Mucosa of gallbladder (tissue), 1 donor: Measurements from ENCODE around the gene ZFAND3. TPM values are rescaled to one million over a fixed set of nuclear protein-coding genes. Genes with fewer than 3 reads are reported as not detected.

Source experiments
- DNase-seq: peaks from one replicate; pipeline ENCODE4 v3.0.0-alpha.2; 2020; ENCODE audit warnings: low spot score
- total RNA-seq: library from RNA; stranded (reverse); gene quantifications from one replicate; pipeline ENCODE4 v1.2.1, GENCODE V29; 2021
- donor health status: DM: no; HTN: no; CAD: no.

ZFAND3 gene
- total RNA-seq, 1 donor from 2014 or later = 105 TPM

GRCh38 chr6:38004908-38005307 is 185.4 kb downstream of the ZFAND3 start:
- no peak for DNase-seq

- no peak for DNase-seq
These were observed 192.4 kb downstream of the ZFAND3 start for GRCh38 chr6:38011937-38012336.

GRCh38 chr6:38012573-38012972 is 193.0 kb downstream of the ZFAND3 start:
- no peak for DNase-seq

GRCh38 chr6:38015341-38015740 is 195.8 kb downstream of the ZFAND3 start:
- DNase-seq = no peak

- DNase-seq = no peak
These were observed 197.3 kb downstream of the ZFAND3 start for GRCh38 chr6:38016824-38017223.

- no peak for DNase-seq
These were observed 199.2 kb downstream of the ZFAND3 start for GRCh38 chr6:38018755-38019165.

GRCh38 chr6:38020593-38020992 is 201.1 kb downstream of the ZFAND3 start:
- DNase-seq = no peak

GRCh38 chr6:38021029-38021428 is 201.5 kb downstream of the ZFAND3 start:
- no peak for DNase-seq

- DNase-seq = no peak
These were observed 202.0 kb downstream of the ZFAND3 start for GRCh38 chr6:38021571-38021970.

- no peak for DNase-seq
These were observed 203.2 kb downstream of the ZFAND3 start for GRCh38 chr6:38022688-38023087.

- no peak for DNase-seq
These were observed 205.4 kb downstream of the ZFAND3 start for GRCh38 chr6:38024908-38025307.

- no peak for DNase-seq
These were observed 205.9 kb downstream of the ZFAND3 start for GRCh38 chr6:38025451-38025850.

GRCh38 chr6:38027685-38028373 is 208.3 kb downstream of the ZFAND3 start:
- no peak for DNase-seq

- DNase-seq = no peak
These were observed 210.9 kb downstream of the ZFAND3 start for GRCh38 chr6:38030380-38030779.

- DNase-seq = no peak
These were observed 213.3 kb downstream of the ZFAND3 start for GRCh38 chr6:38032797-38033196.

GRCh38 chr6:38033442-38033982 is 214.0 kb downstream of the ZFAND3 start:
- no peak for DNase-seq

- DNase-seq = no peak
These were observed 214.9 kb downstream of the ZFAND3 start for GRCh38 chr6:38034274-38034914.

GRCh38 chr6:38035478-38035877 is 216.0 kb downstream of the ZFAND3 start:
- no peak for DNase-seq

GRCh38 chr6:38039502-38039901 is 220.0 kb downstream of the ZFAND3 start:
- no peak for DNase-seq

GRCh38 chr6:38040254-38040653 is 220.7 kb downstream of the ZFAND3 start:
- DNase-seq = no peak

- no peak for DNase-seq
These were observed 223.8 kb downstream of the ZFAND3 start for GRCh38 chr6:38043259-38043753.

- DNase-seq = no peak
These were observed 226.3 kb downstream of the ZFAND3 start for GRCh38 chr6:38045701-38046305.

- no peak for DNase-seq
These were observed 228.0 kb downstream of the ZFAND3 start for GRCh38 chr6:38047562-38047961.
